HG03521 (cell line): Measurements from ENCODE around the gene THADA.
"Not testable (repeated sequence)": the region's sequence is repeated elsewhere in the genome, so short reads cannot be mapped to it uniquely, and the experiment has no call there.

Experiments
- ATAC-seq: cut with Tn5 transposase; IDR thresholded peaks from one replicate; pipeline ENCODE4 v1.9.1; 2021; ENCODE audit warnings: mild to moderate bottlenecking, moderate library complexity; ENCODE audit not compliant: unreplicated experiment

THADA gene, protein sequence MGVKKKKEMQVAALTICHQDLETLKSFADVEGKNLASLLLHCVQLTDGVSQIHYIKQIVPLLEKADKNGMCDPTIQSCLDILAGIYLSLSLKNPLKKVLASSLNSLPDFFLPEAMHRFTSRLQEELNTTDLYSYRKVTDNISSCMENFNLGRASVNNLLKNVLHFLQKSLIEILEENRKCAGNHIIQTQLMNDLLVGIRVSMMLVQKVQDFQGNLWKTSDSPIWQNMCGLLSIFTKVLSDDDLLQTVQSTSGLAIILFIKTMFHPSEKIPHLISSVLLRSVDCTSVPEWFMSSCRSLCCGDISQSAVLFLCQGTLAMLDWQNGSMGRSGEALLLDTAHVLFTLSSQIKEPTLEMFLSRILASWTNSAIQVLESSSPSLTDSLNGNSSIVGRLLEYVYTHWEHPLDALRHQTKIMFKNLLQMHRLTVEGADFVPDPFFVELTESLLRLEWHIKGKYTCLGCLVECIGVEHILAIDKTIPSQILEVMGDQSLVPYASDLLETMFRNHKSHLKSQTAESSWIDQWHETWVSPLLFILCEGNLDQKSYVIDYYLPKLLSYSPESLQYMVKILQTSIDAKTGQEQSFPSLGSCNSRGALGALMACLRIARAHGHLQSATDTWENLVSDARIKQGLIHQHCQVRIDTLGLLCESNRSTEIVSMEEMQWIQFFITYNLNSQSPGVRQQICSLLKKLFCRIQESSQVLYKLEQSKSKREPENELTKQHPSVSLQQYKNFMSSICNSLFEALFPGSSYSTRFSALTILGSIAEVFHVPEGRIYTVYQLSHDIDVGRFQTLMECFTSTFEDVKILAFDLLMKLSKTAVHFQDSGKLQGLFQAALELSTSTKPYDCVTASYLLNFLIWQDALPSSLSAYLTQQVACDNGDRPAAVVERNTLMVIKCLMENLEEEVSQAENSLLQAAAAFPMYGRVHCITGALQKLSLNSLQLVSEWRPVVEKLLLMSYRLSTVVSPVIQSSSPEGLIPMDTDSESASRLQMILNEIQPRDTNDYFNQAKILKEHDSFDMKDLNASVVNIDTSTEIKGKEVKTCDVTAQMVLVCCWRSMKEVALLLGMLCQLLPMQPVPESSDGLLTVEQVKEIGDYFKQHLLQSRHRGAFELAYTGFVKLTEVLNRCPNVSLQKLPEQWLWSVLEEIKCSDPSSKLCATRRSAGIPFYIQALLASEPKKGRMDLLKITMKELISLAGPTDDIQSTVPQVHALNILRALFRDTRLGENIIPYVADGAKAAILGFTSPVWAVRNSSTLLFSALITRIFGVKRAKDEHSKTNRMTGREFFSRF (N-terminal part only)

DNA sequence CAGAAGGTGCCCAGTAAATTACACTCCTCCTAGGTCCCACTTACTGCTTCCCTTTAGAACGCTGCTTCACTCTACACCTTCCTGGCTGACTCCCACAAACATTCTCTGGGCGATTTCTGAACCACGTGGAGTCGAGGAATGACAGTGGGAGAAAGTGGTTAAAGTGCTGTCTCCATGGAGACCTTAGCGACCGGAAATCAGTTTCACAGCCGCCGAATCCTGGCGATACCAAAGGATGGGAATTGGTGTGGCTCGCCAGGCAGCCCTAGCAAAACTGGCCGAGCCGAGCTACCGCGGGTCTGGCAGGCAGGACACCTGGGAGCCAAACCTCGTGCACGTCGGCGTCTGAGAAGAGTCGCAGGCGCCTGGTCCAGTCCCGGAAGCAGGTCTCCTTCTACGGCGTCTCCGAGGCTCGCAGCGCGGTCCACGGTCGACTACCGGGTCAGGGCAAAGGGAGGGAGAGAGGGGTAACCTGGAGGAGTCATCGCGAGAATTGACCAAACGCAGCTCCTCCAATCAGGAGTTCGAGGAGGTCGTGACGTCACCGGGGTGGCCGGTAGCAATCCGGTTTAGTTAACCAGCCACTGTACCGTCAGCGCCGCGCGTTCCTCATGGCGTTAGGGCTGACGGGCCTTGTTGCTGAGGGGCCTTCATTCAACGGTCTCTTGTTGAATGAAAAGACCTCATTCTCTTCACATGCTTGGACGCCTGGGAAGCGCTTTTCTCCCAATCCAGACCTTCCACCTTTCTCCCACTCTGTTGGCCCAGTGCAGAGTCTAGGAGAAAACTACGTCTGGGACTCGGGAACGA lies at the start of gene THADA:
THADA (minus strand) TSS at position 436 of the 810 bp plus-strand sequence. CDS start 3,646 bp downstream, outside the sequence.
- ATAC-seq: peak; percentile 99

DNA sequence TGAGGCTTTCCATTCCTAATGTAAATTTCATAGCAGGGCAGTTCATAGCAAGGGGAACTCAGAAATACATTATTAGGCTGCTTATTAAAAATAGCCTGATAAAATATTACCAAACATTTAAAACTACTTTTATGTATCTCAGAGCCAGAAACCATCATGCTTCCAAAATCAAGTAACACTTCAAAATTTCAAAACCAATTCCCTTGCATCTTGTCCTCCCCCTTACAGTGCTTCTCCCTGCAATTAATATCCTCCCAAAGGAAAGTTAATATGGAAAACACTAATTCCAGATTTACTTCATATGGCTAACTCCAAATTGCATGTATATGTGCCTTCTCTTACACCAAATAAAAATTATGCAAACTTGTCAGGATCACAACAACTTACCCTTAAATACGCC lies 47.8 kb upstream of the THADA start:
- no peak for ATAC-seq

GRCh38 chr2:43642363-43642762 lies 46.5 kb upstream of the THADA start:
- no peak for ATAC-seq

DNA sequence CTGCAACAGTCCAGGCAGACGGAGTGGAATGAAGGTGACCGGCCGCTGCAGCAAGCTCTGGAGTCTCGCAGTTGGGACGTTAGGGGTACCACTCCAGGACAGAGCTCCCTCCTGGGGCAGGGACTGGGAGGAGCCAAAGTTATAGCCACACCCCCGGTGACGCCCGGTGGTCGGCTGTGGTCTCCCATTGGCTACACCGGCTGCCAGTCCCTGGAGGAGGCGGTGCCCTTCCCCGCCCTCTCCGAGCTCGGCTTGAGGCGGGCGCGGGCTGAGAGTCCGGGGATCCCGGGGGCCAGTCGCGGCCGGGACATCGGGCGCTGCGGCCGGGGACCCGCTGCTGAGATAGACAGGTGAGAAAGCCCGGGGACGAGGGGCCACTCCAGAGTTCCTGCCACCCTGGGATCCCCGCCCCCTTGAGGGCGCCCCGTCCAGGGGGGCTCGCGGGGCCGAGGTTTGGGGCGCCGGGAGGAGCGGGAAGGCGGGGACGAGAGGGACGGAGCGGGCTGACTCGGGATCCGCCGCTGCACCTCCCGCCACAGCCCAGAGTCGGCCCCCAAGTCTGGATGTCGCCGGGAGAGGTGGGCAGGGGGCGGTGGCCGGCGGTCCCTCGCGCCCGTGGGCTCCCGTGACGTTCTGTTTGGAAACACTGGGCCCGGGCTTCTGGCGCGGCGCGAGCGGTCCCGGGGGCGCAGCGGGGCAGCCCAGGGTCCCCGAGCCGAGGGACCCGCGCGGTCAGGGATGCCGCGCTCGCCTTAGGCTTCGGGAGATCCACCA lies 41.4 kb upstream of the THADA start, which contains the start of gene PLEKHH2:
PLEKHH2 (plus strand) TSS at position 231 of the 774 bp plus-strand sequence. CDS start 7,414 bp downstream, outside the sequence.
- peak; percentile 100 for ATAC-seq

GRCh38 chr2:43636621-43637020 lies 40.8 kb upstream of the THADA start:
- ATAC-seq: no peak

DNA sequence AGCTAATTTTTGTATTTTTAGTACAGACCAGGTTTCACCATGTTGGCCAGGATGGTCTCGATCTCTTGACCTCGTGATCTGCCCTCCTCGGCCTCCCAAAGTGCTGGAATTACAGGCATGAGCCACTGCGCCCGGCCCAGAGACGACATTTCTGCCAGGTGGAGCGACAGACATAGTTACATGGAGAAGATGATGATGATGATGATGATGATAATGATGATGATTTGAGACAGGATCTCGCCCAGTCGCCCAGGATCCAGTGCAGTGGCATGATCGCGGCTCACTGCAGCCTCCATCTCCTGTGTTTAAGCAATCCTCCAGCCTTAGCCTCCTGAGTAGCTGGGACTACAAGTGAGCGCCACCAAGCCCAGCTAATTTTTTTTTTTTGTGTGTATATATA lies 40.3 kb upstream of the THADA start:
- ATAC-seq: not testable (repeated sequence)

DNA sequence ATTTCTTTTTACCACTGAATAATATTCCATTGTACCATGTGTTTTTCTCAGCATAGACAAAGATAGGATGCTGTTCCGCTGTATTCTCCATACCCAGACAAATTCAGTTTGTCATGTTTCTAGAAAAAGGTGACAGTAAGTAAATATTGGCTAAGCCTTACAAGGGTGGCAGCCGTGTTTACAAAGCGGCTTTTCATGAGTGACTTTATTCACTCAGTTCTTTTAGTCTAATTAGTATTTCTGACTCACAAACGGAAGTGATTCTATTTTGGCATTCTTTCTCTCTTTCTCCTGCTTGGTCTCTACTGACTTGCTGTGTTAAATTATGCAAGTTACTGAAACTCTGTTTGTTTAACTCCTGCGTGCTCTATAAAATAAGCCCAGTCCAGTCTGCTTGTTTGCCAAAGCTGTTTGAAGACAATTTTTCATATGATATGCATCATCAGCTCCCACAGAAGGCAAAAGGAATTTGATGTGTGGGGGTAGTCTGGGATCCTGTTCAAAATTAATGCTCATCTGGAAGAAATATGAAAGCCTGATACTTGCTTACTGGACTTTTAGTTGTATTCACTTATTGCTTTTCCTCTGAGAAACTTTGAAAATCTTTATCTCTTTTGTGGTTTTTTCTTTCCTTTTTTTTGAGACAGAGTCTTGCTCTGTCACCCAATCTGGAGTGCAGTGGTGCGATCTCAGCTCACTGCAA lies 38.9 kb upstream of the THADA start:
- no peak for ATAC-seq

DNA sequence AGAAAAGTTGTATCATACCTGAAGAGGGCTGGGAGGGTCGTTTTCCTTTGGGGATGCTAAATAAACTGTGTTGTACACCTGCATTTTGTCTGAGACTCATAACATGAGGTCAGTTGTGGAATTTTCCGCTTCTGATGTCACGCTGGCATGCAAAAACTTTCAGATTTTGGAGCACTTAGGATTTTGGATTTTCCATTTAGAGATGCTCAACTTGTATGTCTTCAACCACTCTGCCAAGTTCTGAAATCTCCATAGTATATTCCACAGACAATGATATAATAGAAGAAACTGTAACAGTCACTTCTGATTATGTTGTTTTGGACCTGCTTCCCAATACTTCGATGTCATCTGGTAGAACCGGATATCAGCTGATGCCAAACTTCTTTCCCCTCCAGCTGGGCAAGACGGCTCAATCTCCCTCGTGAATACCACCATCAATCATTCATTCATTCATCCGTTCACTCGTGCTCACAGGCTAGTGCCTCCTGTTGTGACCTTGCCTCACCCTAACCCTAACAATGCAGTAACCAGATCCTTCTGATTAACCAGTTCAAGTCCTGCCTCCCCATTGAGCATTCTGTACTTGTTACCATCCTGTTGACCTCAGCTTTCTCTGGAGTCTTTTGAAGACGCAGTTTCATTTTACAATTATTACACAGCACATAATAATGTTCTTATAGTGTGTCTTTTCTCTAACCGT lies 35.9 kb upstream of the THADA start:
- no peak for ATAC-seq

GRCh38 chr2:43622931-43623451 lies 27.2 kb upstream of the THADA start:
- ATAC-seq: no peak

DNA sequence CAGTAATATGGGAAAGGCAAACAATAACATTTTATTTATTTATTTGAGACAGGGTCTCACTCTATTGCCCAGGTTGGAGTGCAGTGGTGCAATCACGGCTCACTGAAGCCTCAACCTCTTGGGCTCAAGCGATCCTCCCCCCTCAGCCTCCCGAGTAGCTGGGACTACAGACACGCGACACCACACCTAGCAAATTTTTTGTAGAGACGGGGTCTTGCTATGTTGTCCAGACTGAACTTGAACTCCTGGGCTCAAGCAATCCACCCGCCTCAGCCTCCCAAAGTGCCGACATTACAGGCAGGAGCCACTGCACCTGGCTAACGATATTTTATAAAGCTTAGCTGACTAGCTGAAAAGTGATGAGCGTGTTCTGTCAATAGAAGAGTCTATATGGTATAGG lies 23.7 kb upstream of the THADA start:
- ATAC-seq: no peak

GRCh38 chr2:43616967-43617680 lies 21.3 kb upstream of the THADA start:
- no peak for ATAC-seq

DNA sequence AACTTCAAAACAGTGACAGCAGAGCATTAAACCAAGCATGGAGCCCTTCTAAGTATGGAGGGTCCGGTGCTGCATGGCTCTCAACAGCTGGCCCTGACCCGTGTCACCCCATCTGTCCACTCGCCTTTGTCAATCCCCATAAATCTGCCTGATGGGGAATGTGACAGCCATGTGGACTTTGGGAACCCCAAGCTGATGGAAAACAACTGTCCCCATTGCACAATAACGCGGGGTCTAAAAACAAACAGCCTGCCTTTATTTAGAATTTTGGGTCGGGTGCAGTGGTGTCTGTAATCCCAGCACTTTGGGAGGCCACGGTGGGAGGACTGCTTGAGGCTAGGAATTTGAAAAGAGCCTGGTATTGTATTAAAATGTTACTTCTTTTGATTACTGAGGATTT lies 17.1 kb upstream of the THADA start:
- no peak for ATAC-seq

GRCh38 chr2:43611987-43612894 lies 16.4 kb upstream of the THADA start:
- no peak for ATAC-seq

DNA sequence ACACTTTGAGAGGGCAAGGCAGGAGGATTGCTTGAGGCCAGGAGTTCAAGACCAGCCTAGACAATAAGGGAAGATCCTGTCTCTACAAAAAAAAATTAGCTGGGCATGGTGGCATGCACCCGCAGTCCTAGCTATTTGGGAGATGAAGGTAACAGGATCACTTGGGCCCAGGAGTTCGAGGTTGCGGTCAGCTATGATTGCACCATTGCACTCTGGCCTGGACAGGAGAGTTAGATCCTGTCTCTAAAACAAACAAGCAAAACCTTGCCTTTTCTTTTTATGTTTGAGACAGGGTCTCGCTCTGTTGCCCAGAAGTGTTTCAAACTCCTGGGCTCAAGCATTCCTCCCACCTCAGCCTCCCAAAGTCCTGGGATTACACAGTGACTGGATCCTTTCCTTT lies 14.5 kb upstream of the THADA start:
- no peak for ATAC-seq

DNA sequence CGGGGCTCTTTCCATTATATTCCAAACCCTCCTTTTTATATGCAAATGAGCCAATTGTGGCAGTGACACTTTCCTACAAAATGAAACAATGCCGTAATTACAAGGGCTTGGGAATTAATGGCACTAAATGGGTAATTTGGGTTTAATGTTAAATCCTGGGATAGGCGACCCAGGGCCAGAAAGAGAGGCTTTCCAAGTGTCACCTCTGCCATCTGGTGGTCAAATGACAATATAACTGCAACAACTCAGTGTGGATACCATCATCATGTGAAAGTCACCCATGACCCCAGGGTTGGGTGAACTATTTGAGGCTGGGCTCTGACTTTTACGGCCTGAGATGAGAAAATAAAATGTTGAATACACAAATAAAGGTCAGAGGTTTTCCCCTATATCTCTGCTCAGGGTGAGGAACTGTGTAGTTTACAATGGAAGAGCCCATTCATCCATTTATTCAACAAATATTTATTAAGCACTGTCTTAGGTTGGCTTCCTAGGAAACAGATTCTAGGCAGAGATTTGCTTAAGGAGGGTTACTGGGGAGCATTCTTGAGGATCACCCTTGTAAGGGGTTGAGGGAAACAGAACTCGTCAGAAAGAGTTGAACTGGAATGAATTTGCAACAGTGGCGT lies 13.6 kb upstream of the THADA start:
- no peak for ATAC-seq

GRCh38 chr2:43605851-43606250 lies 10.0 kb upstream of the THADA start:
- no peak for ATAC-seq
